HepG2 (cell line): Measurements from ENCODE around the gene SREBF1. TPM values are rescaled to one million over a fixed set of nuclear protein-coding genes. Genes with fewer than 3 reads are reported as not detected.
A peak's percentile ranks its signal among the peaks of the same experiment; 100 is the strongest.

Experiments used
- CBX1 ChIP-seq: IDR thresholded peaks from one replicate; pipeline ENCODE4 v1.6.1; 2016; ENCODE audit warnings: antibody characterized with exemption, low read depth
- NR2C2 ChIP-seq: sonication (generic); formaldehyde crosslinking; IDR thresholded peaks from 2 replicates; pipeline ENCODE4 v1.4.0; 2020; ENCODE audit warnings: missing genetic modification reagents, mild to moderate bottlenecking, moderate library complexity, borderline replicate concordance
- NR2F1 ChIP-seq, 2 experiments: fragments of 450-650 bp in 1 of 2; formaldehyde crosslinking in 1 of 2; IDR thresholded peaks; 2 replicates each; pipeline versions ENCODE4 v1.5.0 to v1.6.1; 2016 to 2020; ENCODE audit warnings: mild to moderate bottlenecking in 1 of 2, missing compliant biosample characterization in 1 of 2, missing genetic modification reagents in 1 of 2, moderate library complexity in 1 of 2
- RBM22 ChIP-seq: fragments of 200-400 bp; formaldehyde crosslinking; optimal IDR thresholded peaks from 2 replicates; pipeline ENCODE3; 2017; ENCODE audit warnings: mild to moderate bottlenecking, low read length, moderate library complexity
- SALL2 ChIP-seq: sonication (generic); formaldehyde crosslinking; IDR thresholded peaks from 2 replicates; pipeline ENCODE4 v1.8.1; 2023; ENCODE audit warnings: mild to moderate bottlenecking, missing genetic modification reagents, inconsistent platforms
- ZNF225 ChIP-seq: sonication (generic); formaldehyde crosslinking; IDR thresholded peaks from 2 replicates; pipeline ENCODE4 v1.4.0; 2020; ENCODE audit warnings: mild to moderate bottlenecking, missing genetic modification reagents
- ZNF501 ChIP-seq: sonication (generic); formaldehyde crosslinking; IDR thresholded peaks from 2 replicates; pipeline ENCODE4 v1.5.1; 2020; ENCODE audit warnings: mild to moderate bottlenecking, moderate library complexity, missing genetic modification reagents
- polyA plus RNA-seq, 8 experiments: library from polyadenylated mRNA; depleted of rRNA in 3 of 8; stranded (reverse) in 7 of 8; unstranded in 1 of 8; fragments of >200 nt; fragmentation: Illumina TruSeq in 4 of 8; extraction: Trizol in 4 of 8; gene quantifications; 2 replicates each; pipeline versions ENCODE4 v1.2.1 to v1.2.3, GENCODE V29; 2011 to 2016; ENCODE audit warnings: low read depth in 4 of 8, missing spikeins in 1 of 8, mixed read lengths in 1 of 8; ENCODE audit not compliant: insufficient read depth in 1 of 8
- total RNA-seq, 5 experiments: library from RNA; depleted of rRNA; stranded (reverse); fragments of >200 nt; fragmentation: Illumina TruSeq; extraction: Trizol; gene quantifications; 2 replicates each; pipeline ENCODE4 v1.2.3, GENCODE V29; 2016; ENCODE audit warnings: low read depth in 1 of 5
- TF ChIP-seq, protein P1 (sequence below): sonication (generic); formaldehyde crosslinking; IDR thresholded peaks from 2 replicates; pipeline ENCODE4 v1.4.0; 2020; ENCODE audit warnings: mild to moderate bottlenecking, missing genetic modification reagents, borderline replicate concordance
- TF ChIP-seq, protein P2 (sequence below): sonication (generic); formaldehyde crosslinking; IDR thresholded peaks from 2 replicates; pipeline ENCODE4 v1.5.0; 2020; ENCODE audit warnings: mild to moderate bottlenecking, missing genetic modification reagents, borderline replicate concordance
- TF ChIP-seq, protein P3 (sequence below): sonication (generic); formaldehyde crosslinking; IDR thresholded peaks from one replicate; pipeline ENCODE4 v1.5.1; 2020; ENCODE audit warnings: mild to moderate bottlenecking, missing genetic modification reagents; ENCODE audit errors: not compliant biosample characterization

SREBF1 gene
- total and polyA plus RNA-seq, 2 of the 13 experiments (the other 11 are each of a cell fraction or from before 2014, with no cell fraction given): 34.3 to 38.0 TPM

DNA sequence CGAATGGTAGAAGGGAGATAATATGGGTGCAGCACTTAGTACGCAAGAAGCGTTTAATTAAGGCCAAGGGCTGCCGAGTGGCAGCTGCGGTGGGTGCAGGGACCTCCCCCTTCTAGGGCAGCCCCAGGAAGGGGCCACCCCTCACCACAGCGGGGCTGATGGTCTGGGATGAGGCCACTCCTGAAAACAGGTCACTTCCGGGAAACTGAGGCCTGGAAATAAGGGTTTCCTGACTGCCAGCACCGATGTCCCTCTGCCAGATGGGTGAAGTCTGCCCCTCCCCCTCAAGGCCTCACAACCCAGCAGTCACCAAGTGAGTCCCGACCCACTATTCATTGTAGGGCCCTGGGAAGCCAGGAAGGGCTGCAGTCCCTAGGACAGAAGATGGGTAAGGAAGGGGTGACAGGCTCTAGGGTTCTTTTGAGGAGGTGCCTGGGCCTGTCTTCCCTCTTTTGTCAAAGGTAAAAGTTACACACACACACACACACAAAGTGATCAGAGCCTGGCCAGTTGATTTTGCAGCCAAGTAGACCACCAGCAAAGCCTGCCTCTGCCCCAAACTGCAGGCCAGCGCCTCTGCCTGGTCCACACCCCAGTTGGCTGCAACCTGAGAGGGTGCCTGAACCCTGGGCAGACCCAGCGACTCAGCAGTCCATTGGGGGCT, 12.5 kb downstream of the SREBF1 start (continued):
- TF ChIP-seq ZNF225 (CRISPR knock-in tag): no peak; the same call in 1 of the 2 replicates
- TF ChIP-seq RBM22: no peak
- peak; percentile 8; the same call in 1 of the 2 replicates for TF ChIP-seq NR2C2 (CRISPR knock-in tag)
- peak; percentile 6; the same call in 1 of the 2 replicates for TF ChIP-seq ZNF501 (CRISPR knock-in tag)
- TF ChIP-seq, protein P1, sequence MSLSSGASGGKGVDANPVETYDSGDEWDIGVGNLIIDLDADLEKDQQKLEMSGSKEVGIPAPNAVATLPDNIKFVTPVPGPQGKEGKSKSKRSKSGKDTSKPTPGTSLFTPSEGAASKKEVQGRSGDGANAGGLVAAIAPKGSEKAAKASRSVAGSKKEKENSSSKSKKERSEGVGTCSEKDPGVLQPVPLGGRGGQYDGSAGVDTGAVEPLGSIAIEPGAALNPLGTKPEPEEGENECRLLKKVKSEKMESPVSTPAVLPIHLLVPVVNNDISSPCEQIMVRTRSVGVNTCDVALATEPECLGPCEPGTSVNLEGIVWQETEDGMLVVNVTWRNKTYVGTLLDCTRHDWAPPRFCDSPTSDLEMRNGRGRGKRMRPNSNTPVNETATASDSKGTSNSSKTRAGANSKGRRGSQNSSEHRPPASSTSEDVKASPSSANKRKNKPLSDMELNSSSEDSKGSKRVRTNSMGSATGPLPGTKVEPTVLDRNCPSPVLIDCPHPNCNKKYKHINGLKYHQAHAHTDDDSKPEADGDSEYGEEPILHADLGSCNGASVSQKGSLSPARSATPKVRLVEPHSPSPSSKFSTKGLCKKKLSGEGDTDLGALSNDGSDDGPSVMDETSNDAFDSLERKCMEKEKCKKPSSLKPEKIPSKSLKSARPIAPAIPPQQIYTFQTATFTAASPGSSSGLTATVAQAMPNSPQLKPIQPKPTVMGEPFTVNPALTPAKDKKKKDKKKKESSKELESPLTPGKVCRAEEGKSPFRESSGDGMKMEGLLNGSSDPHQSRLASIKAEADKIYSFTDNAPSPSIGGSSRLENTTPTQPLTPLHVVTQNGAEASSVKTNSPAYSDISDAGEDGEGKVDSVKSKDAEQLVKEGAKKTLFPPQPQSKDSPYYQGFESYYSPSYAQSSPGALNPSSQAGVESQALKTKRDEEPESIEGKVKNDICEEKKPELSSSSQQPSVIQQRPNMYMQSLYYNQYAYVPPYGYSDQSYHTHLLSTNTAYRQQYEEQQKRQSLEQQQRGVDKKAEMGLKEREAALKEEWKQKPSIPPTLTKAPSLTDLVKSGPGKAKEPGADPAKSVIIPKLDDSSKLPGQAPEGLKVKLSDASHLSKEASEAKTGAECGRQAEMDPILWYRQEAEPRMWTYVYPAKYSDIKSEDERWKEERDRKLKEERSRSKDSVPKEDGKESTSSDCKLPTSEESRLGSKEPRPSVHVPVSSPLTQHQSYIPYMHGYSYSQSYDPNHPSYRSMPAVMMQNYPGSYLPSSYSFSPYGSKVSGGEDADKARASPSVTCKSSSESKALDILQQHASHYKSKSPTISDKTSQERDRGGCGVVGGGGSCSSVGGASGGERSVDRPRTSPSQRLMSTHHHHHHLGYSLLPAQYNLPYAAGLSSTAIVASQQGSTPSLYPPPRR (CRISPR knock-in tag): 0 out of 2 replicates have a peak, but pooled peaks have one; percentile 7
- TF ChIP-seq, protein P2, sequence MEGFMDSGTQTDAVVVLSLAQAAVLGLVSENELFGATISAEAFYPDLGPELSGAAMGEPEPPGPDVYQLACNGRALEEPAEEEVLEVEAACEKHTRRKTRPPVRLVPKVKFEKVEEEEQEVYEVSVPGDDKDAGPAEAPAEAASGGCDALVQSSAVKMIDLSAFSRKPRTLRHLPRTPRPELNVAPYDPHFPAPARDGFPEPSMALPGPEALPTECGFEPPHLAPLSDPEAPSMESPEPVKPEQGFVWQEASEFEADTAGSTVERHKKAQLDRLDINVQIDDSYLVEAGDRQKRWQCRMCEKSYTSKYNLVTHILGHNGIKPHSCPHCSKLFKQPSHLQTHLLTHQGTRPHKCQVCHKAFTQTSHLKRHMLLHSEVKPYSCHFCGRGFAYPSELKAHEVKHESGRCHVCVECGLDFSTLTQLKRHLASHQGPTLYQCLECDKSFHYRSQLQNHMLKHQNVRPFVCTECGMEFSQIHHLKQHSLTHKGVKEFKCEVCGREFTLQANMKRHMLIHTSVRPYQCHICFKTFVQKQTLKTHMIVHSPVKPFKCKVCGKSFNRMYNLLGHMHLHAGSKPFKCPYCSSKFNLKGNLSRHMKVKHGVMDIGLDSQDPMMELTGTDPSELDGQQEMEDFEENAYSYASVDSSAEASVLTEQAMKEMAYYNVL (CRISPR knock-in tag): no peak
- no peak for TF ChIP-seq CBX1
- TF ChIP-seq SALL2: 0 out of 2 replicates have a peak, but pooled peaks have one; percentile 8
- no peak for TF ChIP-seq NR2F1 (CRISPR knock-in tag; IDR thresholded peaks at IDR 0.05)
- TF ChIP-seq, protein P3, sequence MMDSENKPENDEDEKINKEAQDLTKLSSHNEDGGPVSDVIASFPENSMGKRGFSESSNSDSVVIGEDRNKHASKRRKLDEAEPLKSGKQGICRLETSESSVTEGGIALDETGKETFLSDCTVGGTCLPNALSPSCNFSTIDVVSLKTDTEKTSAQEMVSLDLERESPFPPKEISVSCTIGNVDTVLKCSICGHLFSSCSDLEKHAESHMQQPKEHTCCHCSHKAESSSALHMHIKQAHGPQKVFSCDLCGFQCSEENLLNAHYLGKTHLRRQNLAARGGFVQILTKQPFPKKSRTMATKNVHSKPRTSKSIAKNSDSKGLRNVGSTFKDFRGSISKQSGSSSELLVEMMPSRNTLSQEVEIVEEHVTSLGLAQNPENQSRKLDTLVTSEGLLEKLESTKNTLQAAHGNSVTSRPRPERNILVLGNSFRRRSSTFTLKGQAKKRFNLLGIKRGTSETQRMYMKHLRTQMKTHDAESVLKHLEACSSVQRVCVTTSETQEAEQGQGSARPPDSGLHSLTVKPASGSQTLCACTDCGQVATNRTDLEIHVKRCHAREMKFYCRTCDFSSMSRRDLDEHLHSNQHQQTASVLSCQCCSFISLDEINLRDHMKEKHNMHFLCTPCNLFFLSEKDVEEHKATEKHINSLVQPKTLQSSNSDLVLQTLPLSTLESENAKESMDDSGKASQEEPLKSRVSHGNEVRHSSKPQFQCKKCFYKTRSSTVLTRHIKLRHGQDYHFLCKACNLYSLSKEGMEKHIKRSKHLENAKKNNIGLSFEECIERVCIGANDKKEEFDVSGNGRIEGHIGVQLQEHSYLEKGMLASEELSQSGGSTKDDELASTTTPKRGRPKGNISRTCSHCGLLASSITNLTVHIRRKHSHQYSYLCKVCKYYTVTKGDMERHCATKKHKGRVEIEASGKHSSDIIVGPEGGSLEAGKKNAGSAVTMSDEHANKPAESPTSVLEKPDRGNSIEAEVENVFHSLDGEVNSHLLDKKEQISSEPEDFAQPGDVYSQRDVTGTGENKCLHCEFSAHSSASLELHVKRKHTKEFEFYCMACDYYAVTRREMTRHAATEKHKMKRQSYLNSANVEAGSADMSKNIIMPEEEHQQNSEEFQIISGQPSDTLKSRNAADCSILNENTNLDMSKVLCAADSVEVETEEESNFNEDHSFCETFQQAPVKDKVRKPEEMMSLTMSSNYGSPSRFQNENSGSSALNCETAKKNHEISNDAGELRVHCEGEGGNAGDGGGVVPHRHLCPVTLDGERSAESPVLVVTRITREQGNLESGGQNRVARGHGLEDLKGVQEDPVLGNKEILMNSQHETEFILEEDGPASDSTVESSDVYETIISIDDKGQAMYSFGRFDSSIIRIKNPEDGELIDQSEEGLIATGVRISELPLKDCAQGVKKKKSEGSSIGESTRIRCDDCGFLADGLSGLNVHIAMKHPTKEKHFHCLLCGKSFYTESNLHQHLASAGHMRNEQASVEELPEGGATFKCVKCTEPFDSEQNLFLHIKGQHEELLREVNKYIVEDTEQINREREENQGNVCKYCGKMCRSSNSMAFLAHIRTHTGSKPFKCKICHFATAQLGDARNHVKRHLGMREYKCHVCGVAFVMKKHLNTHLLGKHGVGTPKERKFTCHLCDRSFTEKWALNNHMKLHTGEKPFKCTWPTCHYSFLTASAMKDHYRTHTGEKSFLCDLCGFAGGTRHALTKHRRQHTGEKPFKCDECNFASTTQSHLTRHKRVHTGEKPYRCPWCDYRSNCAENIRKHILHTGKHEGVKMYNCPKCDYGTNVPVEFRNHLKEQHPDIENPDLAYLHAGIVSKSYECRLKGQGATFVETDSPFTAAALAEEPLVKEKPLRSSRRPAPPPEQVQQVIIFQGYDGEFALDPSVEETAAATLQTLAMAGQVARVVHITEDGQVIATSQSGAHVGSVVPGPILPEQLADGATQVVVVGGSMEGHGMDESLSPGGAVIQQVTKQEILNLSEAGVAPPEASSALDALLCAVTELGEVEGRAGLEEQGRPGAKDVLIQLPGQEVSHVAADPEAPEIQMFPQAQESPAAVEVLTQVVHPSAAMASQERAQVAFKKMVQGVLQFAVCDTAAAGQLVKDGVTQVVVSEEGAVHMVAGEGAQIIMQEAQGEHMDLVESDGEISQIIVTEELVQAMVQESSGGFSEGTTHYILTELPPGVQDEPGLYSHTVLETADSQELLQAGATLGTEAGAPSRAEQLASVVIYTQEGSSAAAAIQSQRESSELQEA: peak; percentile 53
